Vagina (tissue), 2 donors: ENCODE results near the gene RFX7.

ENCODE experiments used
- CTCF ChIP-seq, 3 experiments: fragments of 450-650 bp in 2 of 3; fragments of 200-600 bp in 1 of 3; sonication (generic) in 1 of 3; IDR thresholded peaks; one replicate each; pipeline ENCODE4 v1.5.1; 2017 to 2019; ENCODE audit warnings: antibody characterized with exemption in 3 of 3, mild to moderate bottlenecking in 2 of 3, moderate library complexity in 2 of 3
- POLR2A ChIP-seq, 2 donors: fragments of 450-650 bp; IDR thresholded peaks; one replicate each; pipeline ENCODE4 v1.6.1; 2017; ENCODE audit warnings: antibody characterized with exemption in 2 of 2, mild to moderate bottlenecking in 2 of 2, moderate library complexity in 2 of 2
- POLR2AphosphoS5 ChIP-seq, 2 donors: sonication (generic); formaldehyde crosslinking; IDR thresholded peaks; one replicate each; pipeline ENCODE4 v1.9.0; 2017; ENCODE audit warnings: antibody characterized with exemption in 2 of 2, mild to moderate bottlenecking in 2 of 2, low read depth in 1 of 2; ENCODE audit not compliant: insufficient read depth in 1 of 2

- TF ChIP-seq POLR2A (IDR thresholded peaks at IDR 0.05) (no peak), CTCF (IDR thresholded peaks at IDR 0.05) (no peak), POLR2AphosphoS5 (IDR thresholded peaks at IDR 0.05; ENCODE audit: insufficient read depth in 1 of 2, low read depth in 1 of 2) (no peak)
These were observed 82.7 kb downstream of the RFX7 start for GRCh38 chr15:56160966-56161365.
